K562 (cell line): ENCODE results near the gene PHLDA3. TPM values are rescaled to one million over a fixed set of nuclear protein-coding genes. Genes with fewer than 3 reads are reported as not detected.
A peak's percentile ranks its signal among the peaks of the same experiment; 100 is the strongest.

ENCODE experiments used
- ATAC-seq: fragments of 200-7000 bp; cut with Tn5 transposase; 3 replicates; pipeline ENCODE4 v1.9.1; 2020; ENCODE audit warnings: moderate library complexity
- BruUV-seq: library from RNA; stranded (reverse); fragments of 400-500 nt; replicated peaks from 2 replicates; lab custom pipeline; 2021; lab: Mats Ljungman, UMichigan
- CTCF ChIA-PET: fragments of 300-600 bp; formaldehyde crosslinking; extraction: SDS; loops from one replicate; lab custom pipeline; 2021; ENCODE audit warnings: low intra/inter-chr PET ratio; lab: Yijun Ruan, JAX
- POLR2A ChIA-PET: fragments of 300-600, 350-650 bp; sonication (Branson Sonifier 250); formaldehyde crosslinking; extraction: SDS; loops from one replicate; lab custom pipeline; 2021; ENCODE audit warnings: antibody characterized with exemption, inconsistent platforms; lab: Yijun Ruan, JAX
- DNase-seq, 4 experiments: peaks; one replicate each; pipeline versions ENCODE4 v3.0.0 to v3.0.0-alpha.2; 2011 to 2018; ENCODE audit warnings: low spot score in 3 of 4, mixed read lengths in 3 of 4; ENCODE audit errors: extremely low read depth in 1 of 4
- FAIRE-seq: peaks from 2 replicates; lab custom pipeline; 2011; peaks lifted over from hg19 to GRCh38; lab: Jason Lieb, UNC
- H2AFZ ChIP-seq: 2 replicates; pipeline ENCODE4 v1.6.0; 2011; ENCODE audit warnings: low read depth, low read length, control low read depth, inconsistent platforms
- H3K27ac ChIP-seq: fragments of 200-600 bp; 3 replicates; pipeline ENCODE4 v1.8.0; 2011; ENCODE audit warnings: low read depth, mild to moderate bottlenecking, control low read depth, inconsistent platforms, low read length, moderate library complexity, mixed read lengths; ENCODE audit errors: extremely low read depth
- H3K27me3 ChIP-seq, 2 experiments: fragments of 300-600 bp in 1 of 2; 2 replicates in 1 of 2; 3 replicates in 1 of 2; pipeline versions ENCODE4 v1.6.0 to v1.8.0; 2011; ENCODE audit warnings: inconsistent platforms in 2 of 2, low read length in 2 of 2, mild to moderate bottlenecking in 1 of 2, mixed read lengths in 1 of 2, moderate library complexity in 1 of 2; ENCODE audit not compliant: control insufficient read depth in 2 of 2, insufficient read depth in 2 of 2
- H3K36me3 ChIP-seq: fragments of 300-600 bp; 3 replicates; pipeline ENCODE4 v1.8.0; 2011; ENCODE audit warnings: mild to moderate bottlenecking, low read length, inconsistent platforms; ENCODE audit not compliant: control insufficient read depth, insufficient read depth
- H3K4me1 ChIP-seq, 2 experiments: fragments of 200-600 bp in 1 of 2; replicated peaks in 1 of 2; 2 replicates in 1 of 2; 3 replicates in 1 of 2; pipeline versions ENCODE4 v1.5.1 to v1.8.0; 2011; ENCODE audit warnings: inconsistent platforms in 2 of 2, low read length in 2 of 2, mild to moderate bottlenecking in 1 of 2, mixed read lengths in 1 of 2, moderate library complexity in 1 of 2; ENCODE audit not compliant: control insufficient read depth in 2 of 2, insufficient read depth in 2 of 2
- H3K4me2 ChIP-seq: 2 replicates; pipeline ENCODE4 v1.6.1; 2011; ENCODE audit warnings: low read length, control low read depth, inconsistent platforms, mixed read lengths; ENCODE audit not compliant: insufficient read depth
- H3K4me3 ChIP-seq: fragments of 200-600 bp; sonication (generic), shearing (Covaris generic); 2 replicates; pipeline ENCODE4 v1.5.1; 2016; ENCODE audit warnings: control low read depth, inconsistent platforms
- H3K79me2 ChIP-seq: fragments of 200-600 bp; 3 replicates; pipeline ENCODE4 v1.8.0; 2011; ENCODE audit warnings: low read length, inconsistent platforms; ENCODE audit not compliant: control insufficient read depth, insufficient read depth
- H3K9ac ChIP-seq, 2 experiments: 2 replicates each; pipeline versions ENCODE4 v1.6.0 to v1.6.1; 2011; ENCODE audit warnings: low read depth in 2 of 2, low read length in 2 of 2, control low read depth in 1 of 2, inconsistent platforms in 1 of 2, mild to moderate bottlenecking in 1 of 2, mixed read lengths in 1 of 2; ENCODE audit not compliant: insufficient read depth in 1 of 2
- H3K9me1 ChIP-seq: one replicate; pipeline ENCODE4 v1.6.0; 2011; ENCODE audit warnings: inconsistent platforms, mild to moderate bottlenecking, low read length, moderate library complexity; ENCODE audit not compliant: control insufficient read depth, insufficient read depth
- H3K9me3 ChIP-seq: replicated peaks from 2 replicates; pipeline ENCODE4 v1.5.1; 2011; ENCODE audit warnings: low read depth, low read length, inconsistent platforms; ENCODE audit not compliant: control insufficient read depth, insufficient read depth
- H4K20me1 ChIP-seq: replicated peaks from 2 replicates; pipeline ENCODE4 v1.6.1; 2011; ENCODE audit warnings: low read length, inconsistent platforms, mixed read lengths; ENCODE audit not compliant: control insufficient read depth, insufficient read depth
- BCOR ChIP-seq: fragments of 450-650 bp; IDR thresholded peaks from 2 replicates; pipeline ENCODE4 v1.6.1; 2016
- BRF1 ChIP-seq: IDR thresholded peaks from 3 replicates; pipeline ENCODE4 v1.6.1; 2011; ENCODE audit warnings: borderline replicate concordance, mild to moderate bottlenecking; ENCODE audit not compliant: insufficient read length; ENCODE audit errors: extremely low read depth
- CBFA2T2 ChIP-seq: fragments of 450-650 bp; conservative IDR thresholded peaks from 2 replicates; pipeline ENCODE4 v1.6.1; 2017; ENCODE audit warnings: mild to moderate bottlenecking
- CC2D1A ChIP-seq: fragments of 450-650 bp; IDR thresholded peaks from 2 replicates; pipeline ENCODE4 v1.6.1; 2017; ENCODE audit warnings: mild to moderate bottlenecking
- HDAC2 ChIP-seq: fragments of 450-650 bp; IDR thresholded peaks from 2 replicates; pipeline ENCODE4 v1.6.1; 2016; ENCODE audit warnings: mild to moderate bottlenecking
- KDM5B ChIP-seq: fragments of 200-600 bp; sonication (generic); IDR thresholded peaks from 2 replicates; pipeline ENCODE4 v1.6.1; 2012; ENCODE audit warnings: low read depth, mild to moderate bottlenecking, moderate library complexity, low read length, control low read depth, inconsistent platforms; ENCODE audit not compliant: insufficient replicate concordance
- NONO ChIP-seq, 2 experiments: fragments of 200-400 bp in 1 of 2; fragments of 450-650 bp in 1 of 2; formaldehyde crosslinking in 1 of 2; IDR thresholded peaks; 2 replicates each; pipeline ENCODE4 v1.6.1; 2017; ENCODE audit warnings: low read depth in 2 of 2, mild to moderate bottlenecking in 2 of 2, moderate library complexity in 2 of 2, low read length in 1 of 2
- SMAD4 ChIP-seq: fragments of 250-450 bp; sonication (Bioruptor Pico); conservative IDR thresholded peaks from 2 replicates; pipeline ENCODE4 v1.8.0; 2021; ENCODE audit warnings: inconsistent platforms, mild to moderate bottlenecking, moderate library complexity
- SREBF2 ChIP-seq: sonication (generic); formaldehyde crosslinking; IDR thresholded peaks from 2 replicates; pipeline ENCODE4 v1.4.0; 2020; ENCODE audit warnings: mild to moderate bottlenecking, missing genetic modification reagents
- ZNF134 ChIP-seq: fragments of 250-450 bp; sonication (Bioruptor Pico); conservative IDR thresholded peaks from 2 replicates; pipeline ENCODE4 v1.4.0; 2020
- ZNF318 ChIP-seq, 2 experiments: fragments of 450-650 bp; IDR thresholded peaks; 2 replicates each; pipeline ENCODE4 v1.6.1; 2016; ENCODE audit warnings: mild to moderate bottlenecking in 2 of 2, borderline replicate concordance in 1 of 2, low read depth in 1 of 2, moderate library complexity in 1 of 2
- ZNF644 ChIP-seq: fragments of 200-800 bp; sonication (Bioruptor generic); IDR thresholded peaks from 2 replicates; pipeline ENCODE4 v1.6.1; 2016; ENCODE audit warnings: low read depth, missing genetic modification characterization, missing compliant biosample characterization
- ZNF766 ChIP-seq: fragments of 200-800 bp; sonication (Bioruptor generic); conservative IDR thresholded peaks from 2 replicates; pipeline ENCODE4 v1.6.1; 2016; ENCODE audit warnings: missing genetic modification characterization, missing compliant biosample characterization
- ZNF780A ChIP-seq: fragments of 250-450 bp; sonication (Bioruptor Pico); IDR thresholded peaks from 2 replicates; pipeline ENCODE4 v1.5.0; 2021; ENCODE audit warnings: mild to moderate bottlenecking
- WGBS: fragments of 100-300 bp; shearing (Covaris generic); methylation state at CpG from one replicate; pipeline ENCODE4 v1.1.6; 2016; ENCODE audit warnings: low coverage, mixed read lengths; ENCODE audit not compliant: insufficient coverage; ENCODE audit errors: missing lambda C conversion rate; 5-methylcytosine and 5-hydroxymethylcytosine counted together
- in situ Hi-C: fragments of 300-500 bp; cut with MboI; formaldehyde crosslinking; loops from 4 replicates; pipeline ENCODE4 v1.15.0; 2018; ENCODE audit warnings: inconsistent platforms, mixed read lengths
- intact Hi-C: fragments of 100-400 bp; cut with micrococcal nuclease; formaldehyde crosslinking; loops from 2 replicates; pipeline ENCODE4 v1.14.2; 2022
- polyA plus RNA-seq, 8 experiments: library from polyadenylated mRNA; depleted of rRNA in 4 of 8; stranded (reverse) in 5 of 8; unstranded in 3 of 8; fragments of >200 nt; fragmentation: Nextera tagmentation in 2 of 8; fragmentation: Illumina TruSeq in 1 of 8; extraction: Ambion mirVana in 2 of 8; extraction: Trizol in 1 of 8; gene quantifications; 2 replicates each; pipeline versions ENCODE4 v1.2.1 to v1.2.3, GENCODE V29; 2011 to 2014; ENCODE audit warnings: inconsistent platforms in 1 of 8, missing spikeins in 1 of 8
- total RNA-seq, 7 experiments: library from RNA; depleted of rRNA in 6 of 7; stranded (reverse); fragments of >200 nt in 6 of 7; fragmentation: Illumina TruSeq in 2 of 7; extraction: Trizol in 2 of 7; gene quantifications; 2 replicates each; pipeline versions ENCODE4 v1.2.1 to v1.2.3, GENCODE V29; 2011 to 2021; ENCODE audit warnings: low replicate concordance in 1 of 7

Gene PHLDA3
- total and polyA plus RNA-seq, 9 of the 15 experiments (the other 6 are each of a cell fraction or from before 2014, with no cell fraction given), result 0.11 to 0.27 TPM; not detected in 7

- BruUV-seq, result no TSS peak
- H3K9me1 ChIP-seq, result peaks cover 4% of the 10 kb centered on the region
- no peaks in the 10 kb centered on the region for H3K9me3 ChIP-seq
- no peaks in the 10 kb centered on the region for H3K36me3 ChIP-seq
- peaks cover 20 to 25% of the 10 kb centered on the region in 2 experiments for H3K4me1 ChIP-seq
- peak overlapping the region; percentile 31 to 80; a peak in 3 of 4 replicates for H3K9ac ChIP-seq
- H3K27me3 ChIP-seq, result peaks cover 3 to 18% of the 10 kb centered on the region in 2 experiments; a peak in 3 of 5 replicates
- FAIRE-seq (peak; percentile 94), DNase-seq (peak; percentile 90 to 95 (median 94)), ATAC-seq (peak; percentile 88)
- peak overlapping the region; percentile 42 for H3K4me3 ChIP-seq
- intact Hi-C loops, result loop anchor here (1.0 to 5.0 kb wide), 3 partner anchors 32 to 312 kb away; no protein-coding TSS in a partner anchor
- in situ Hi-C loops, result no loop called here
- no peaks in the 10 kb centered on the region for H3K79me2 ChIP-seq
- peak overlapping the region; percentile 90 for H2AFZ ChIP-seq
- H4K20me1 ChIP-seq, result no peaks in the 10 kb centered on the region; the same call in none of the 2 replicates
- WGBS, result 2% methylated on average over 29 of the region's 37 CpGs
- peak overlapping the region; percentile 44; the same call in 1 of the 3 replicates for H3K27ac ChIP-seq
- CTCF ChIA-PET, result interaction anchor here (1.1 to 7.7 kb wide), 5 partner anchors 32 to 312 kb away, joined by 9 to 166 read pairs (median 9); no protein-coding TSS in a partner anchor
- peak overlapping the region; percentile 77 for H3K4me2 ChIP-seq
- POLR2A ChIA-PET, result interaction anchor here (0.6 to 3.0 kb wide), 11 partner anchors 10 to 408 kb away, joined by 3 to 8 read pairs (median 3); no protein-coding TSS in a partner anchor
- TF ChIP-seq ZNF780A (CRISPR knock-in tag), result no peak
- TF ChIP-seq ZNF318 (IDR thresholded peaks at IDR 0.05; ENCODE audit: borderline replicate concordance in 1 of 2, low read depth in 1 of 2), result no peak
- no peak for TF ChIP-seq SREBF2 (CRISPR knock-in tag)
- no peak for TF ChIP-seq BRF1
- TF ChIP-seq ZNF766 (CRISPR knock-in tag), result no peak
- TF ChIP-seq HDAC2, result peak; percentile 83
- TF ChIP-seq NONO (IDR thresholded peaks at IDR 0.05; ENCODE audit: low read depth in 2 of 2, low read length in 1 of 2), result peak in 1 of 2 experiments; percentile 81; a peak in 2 of 4 replicates
- TF ChIP-seq BCOR, result peak; percentile 40
- peak; percentile 64; the same call in 1 of the 2 replicates for TF ChIP-seq SMAD4 (CRISPR knock-in tag)
- no peak for TF ChIP-seq ZNF134 (CRISPR knock-in tag)
- TF ChIP-seq KDM5B, result no peak
- TF ChIP-seq CC2D1A, result no peak
- TF ChIP-seq CBFA2T2, result peak; percentile 76
- no peak for TF ChIP-seq ZNF644
These were observed 11.4 kb upstream of the PHLDA3 start for GRCh38 chr1:201480231-201481003.
